Hepatocyte (in vitro differentiated cells): ENCODE measurements around the gene ACACA. TPM values are rescaled to one million over a fixed set of nuclear protein-coding genes. Genes with fewer than 3 reads are reported as not detected.

Source experiments
- DNase-seq: peaks from one replicate; pipeline ENCODE4 v3.0.0-alpha.2; 2016; ENCODE audit warnings: low spot score
- H2AFZ ChIP-seq: fragments of 200-600 bp; sonication (generic); 2 replicates; pipeline ENCODE4 v1.6.0; 2016; ENCODE audit warnings: antibody characterized with exemption, mild to moderate bottlenecking
- H3K27ac ChIP-seq: fragments of 200-600 bp; sonication (generic); 2 replicates; pipeline ENCODE4 v1.5.1; 2016; ENCODE audit warnings: mild to moderate bottlenecking
- H3K27me3 ChIP-seq: fragments of 200-600 bp; sonication (generic); 2 replicates; pipeline ENCODE4 v1.6.1; 2016
- H3K36me3 ChIP-seq: fragments of 200-600 bp; sonication (generic); replicated peaks from 2 replicates; pipeline ENCODE4 v1.5.1; 2016; ENCODE audit warnings: low read depth; ENCODE audit not compliant: insufficient read depth
- H3K4me1 ChIP-seq: fragments of 200-600 bp; sonication (generic); 2 replicates; pipeline ENCODE4 v1.5.1; 2016; ENCODE audit warnings: mild to moderate bottlenecking, moderate library complexity; ENCODE audit not compliant: insufficient read depth
- H3K4me2 ChIP-seq: fragments of 200-600 bp; sonication (generic); 2 replicates; pipeline ENCODE4 v1.6.0; 2016
- H3K4me3 ChIP-seq: fragments of 200-600 bp; sonication (generic); 2 replicates; pipeline ENCODE4 v1.5.1; 2016; ENCODE audit warnings: mild to moderate bottlenecking
- H3K79me2 ChIP-seq: fragments of 200-600 bp; sonication (generic); 2 replicates; pipeline ENCODE4 v1.6.0; 2017; ENCODE audit warnings: mild to moderate bottlenecking
- H3K9me2 ChIP-seq: fragments of 200-600 bp; sonication (generic); replicated peaks from 2 replicates; pipeline ENCODE4 v1.6.0; 2017; ENCODE audit warnings: mild to moderate bottlenecking; ENCODE audit not compliant: insufficient read depth
- H3K9me3 ChIP-seq: fragments of 200-600 bp; sonication (generic); 2 replicates; pipeline ENCODE4 v1.5.1; 2016; ENCODE audit warnings: low read depth, mild to moderate bottlenecking
- H4K20me1 ChIP-seq: fragments of 200-600 bp; sonication (generic); 2 replicates; pipeline ENCODE4 v1.6.0; 2016; ENCODE audit warnings: mild to moderate bottlenecking; ENCODE audit not compliant: insufficient read depth, poor library complexity, severe bottlenecking
- EZH2 ChIP-seq: fragments of 200-600 bp; sonication (generic); IDR thresholded peaks from 2 replicates; pipeline ENCODE4 v1.6.1; 2016; ENCODE audit warnings: antibody characterized with exemption, mild to moderate bottlenecking, borderline replicate concordance
- EZH2phosphoT487 ChIP-seq: fragments of 200-600 bp; sonication (generic); IDR thresholded peaks from one replicate; pipeline ENCODE4 v1.6.1; 2018; ENCODE audit warnings: antibody characterized with exemption, mild to moderate bottlenecking, low read depth, moderate library complexity; ENCODE audit not compliant: unreplicated experiment, severe bottlenecking
- WGBS: methylation state at CpG from one replicate; pipeline ENCODE4 v1.1.6; 2016; ENCODE audit warnings: low lambda C conversion rate; ENCODE audit errors: missing lambda C conversion rate; 5-methylcytosine and 5-hydroxymethylcytosine counted together
- polyA plus RNA-seq: library from polyadenylated mRNA; unstranded; fragments of >200 nt; fragmentation: Nextera tagmentation; extraction: Ambion mirVana; gene quantifications from 2 replicates; pipeline ENCODE4 v1.2.1, GENCODE V29; 2016
- total RNA-seq: library from RNA; depleted of rRNA; stranded (reverse); fragments of >200 nt; gene quantifications from 2 replicates; pipeline ENCODE4 v1.2.3, GENCODE V29; 2014
- TF ChIP-seq, protein P1 (sequence below): fragments of 200-600 bp; sonication (generic); IDR thresholded peaks from 2 replicates; pipeline ENCODE4 v1.5.1; 2016; ENCODE audit warnings: antibody characterized with exemption, mild to moderate bottlenecking; ENCODE audit not compliant: poor library complexity

ACACA gene
- total and polyA plus RNA-seq, 2 experiments from 2014 or later, result 37.4 to 53.8 TPM

GRCh38 chr17:37059493-37059892 lies 347.1 kb downstream of the ACACA start:
- H3K9me3 ChIP-seq, result no peaks in the 10 kb centered on the region
- no peaks in the 10 kb centered on the region for H3K9me2 ChIP-seq
- H3K27me3 ChIP-seq, result no peaks in the 10 kb centered on the region
- no peaks in the 10 kb centered on the region for H3K79me2 ChIP-seq
- no peak for DNase-seq
- no peak for TF ChIP-seq EZH2phosphoT487
- TF ChIP-seq EZH2, result no peak
- TF ChIP-seq, protein P1, sequence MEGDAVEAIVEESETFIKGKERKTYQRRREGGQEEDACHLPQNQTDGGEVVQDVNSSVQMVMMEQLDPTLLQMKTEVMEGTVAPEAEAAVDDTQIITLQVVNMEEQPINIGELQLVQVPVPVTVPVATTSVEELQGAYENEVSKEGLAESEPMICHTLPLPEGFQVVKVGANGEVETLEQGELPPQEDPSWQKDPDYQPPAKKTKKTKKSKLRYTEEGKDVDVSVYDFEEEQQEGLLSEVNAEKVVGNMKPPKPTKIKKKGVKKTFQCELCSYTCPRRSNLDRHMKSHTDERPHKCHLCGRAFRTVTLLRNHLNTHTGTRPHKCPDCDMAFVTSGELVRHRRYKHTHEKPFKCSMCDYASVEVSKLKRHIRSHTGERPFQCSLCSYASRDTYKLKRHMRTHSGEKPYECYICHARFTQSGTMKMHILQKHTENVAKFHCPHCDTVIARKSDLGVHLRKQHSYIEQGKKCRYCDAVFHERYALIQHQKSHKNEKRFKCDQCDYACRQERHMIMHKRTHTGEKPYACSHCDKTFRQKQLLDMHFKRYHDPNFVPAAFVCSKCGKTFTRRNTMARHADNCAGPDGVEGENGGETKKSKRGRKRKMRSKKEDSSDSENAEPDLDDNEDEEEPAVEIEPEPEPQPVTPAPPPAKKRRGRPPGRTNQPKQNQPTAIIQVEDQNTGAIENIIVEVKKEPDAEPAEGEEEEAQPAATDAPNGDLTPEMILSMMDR, result no peak
- no peaks in the 10 kb centered on the region for H3K36me3 ChIP-seq
- peak overlapping the region; percentile 55 for H3K27ac ChIP-seq
- no peaks in the 10 kb centered on the region for H4K20me1 ChIP-seq
- no peak overlapping the region for H2AFZ ChIP-seq
- H3K4me2 ChIP-seq, result no peak overlapping the region
- H3K4me3 ChIP-seq, result no peak overlapping the region
- WGBS, result 98% methylated on average over 3 of the region's 3 CpGs
- H3K4me1 ChIP-seq, result no peaks in the 10 kb centered on the region

- Histone ChIP-seq H3K4me2 (no peak overlapping the region), H3K9me3 (no peaks in the 10 kb centered on the region), H3K79me2 (no peaks in the 10 kb centered on the region), H3K4me1 (peaks cover 10% of the 10 kb centered on the region), H3K27me3 (no peaks in the 10 kb centered on the region), H3K9me2 (no peaks in the 10 kb centered on the region), H3K4me3 (no peak overlapping the region), H3K27ac (no peak overlapping the region), H4K20me1 (no peaks in the 10 kb centered on the region), H2AFZ (no peak overlapping the region), H3K36me3 (no peaks in the 10 kb centered on the region)
- whole genome bisulfite sequencing, result 96% methylated on average over 18 of the region's 18 CpGs
- no peak for DNase-seq
- no peak for TF ChIP-seq EZH2phosphoT487
- no peak for TF ChIP-seq EZH2
- TF ChIP-seq, protein P1, result no peak
Measured at GRCh38 chr17:37056622-37057021, 350.0 kb downstream of the ACACA start.

GRCh38 chr17:37054894-37055293 lies 351.7 kb downstream of the ACACA start:
- Histone ChIP-seq H3K9me2 (no peaks in the 10 kb centered on the region), H3K36me3 (no peaks in the 10 kb centered on the region), H3K4me3 (no peak overlapping the region), H3K27ac (no peak overlapping the region), H3K9me3 (no peaks in the 10 kb centered on the region), H3K79me2 (no peaks in the 10 kb centered on the region), H3K27me3 (no peaks in the 10 kb centered on the region), H4K20me1 (no peaks in the 10 kb centered on the region), H3K4me1 (peaks cover 10% of the 10 kb centered on the region), H3K4me2 (no peak overlapping the region), H2AFZ (no peak overlapping the region)
- 86% methylated on average over 8 of the region's 8 CpGs for WGBS
- TF ChIP-seq EZH2phosphoT487, result no peak
- no peak for TF ChIP-seq EZH2
- TF ChIP-seq, protein P1, result no peak
- no peak for DNase-seq

- no peaks in the 10 kb centered on the region for H3K36me3 ChIP-seq
- peaks cover 14% of the 10 kb centered on the region for H3K4me1 ChIP-seq
- H3K9me3 ChIP-seq, result no peaks in the 10 kb centered on the region
- no peaks in the 10 kb centered on the region for H3K9me2 ChIP-seq
- no peaks in the 10 kb centered on the region for H3K79me2 ChIP-seq
- no peaks in the 10 kb centered on the region for H4K20me1 ChIP-seq
- DNase-seq, result no peak
- no peak overlapping the region for H2AFZ ChIP-seq
- TF ChIP-seq, protein P1, result no peak
- no peak for TF ChIP-seq EZH2
- no peak for TF ChIP-seq EZH2phosphoT487
- H3K4me3 ChIP-seq, result no peak overlapping the region
- WGBS, result 82% methylated on average over 6 of the region's 6 CpGs
- H3K27ac ChIP-seq, result peak overlapping the region; percentile 86
- no peak overlapping the region for H3K4me2 ChIP-seq
- no peaks in the 10 kb centered on the region for H3K27me3 ChIP-seq
Measured at GRCh38 chr17:37052450-37052849, 354.2 kb downstream of the ACACA start.
